DMS79 treated with DMSO at 0.1 percent for 48 hours (cell line): ENCODE data around the gene DNAH12.

Experiments
- DNase-seq: peaks from one replicate; lab custom pipeline; 2025; lab: John Stamatoyannopoulos, UW

DNAH12 gene

GRCh38 chr3:57544181-57545125 is at the start of gene DNAH12:
TSS of gene DNAH12 (minus strand) at chr3:57544344. CDS start at chr3:57542870, 1,474 bp downstream.
- DNase-seq = peak; percentile 59

DNA sequence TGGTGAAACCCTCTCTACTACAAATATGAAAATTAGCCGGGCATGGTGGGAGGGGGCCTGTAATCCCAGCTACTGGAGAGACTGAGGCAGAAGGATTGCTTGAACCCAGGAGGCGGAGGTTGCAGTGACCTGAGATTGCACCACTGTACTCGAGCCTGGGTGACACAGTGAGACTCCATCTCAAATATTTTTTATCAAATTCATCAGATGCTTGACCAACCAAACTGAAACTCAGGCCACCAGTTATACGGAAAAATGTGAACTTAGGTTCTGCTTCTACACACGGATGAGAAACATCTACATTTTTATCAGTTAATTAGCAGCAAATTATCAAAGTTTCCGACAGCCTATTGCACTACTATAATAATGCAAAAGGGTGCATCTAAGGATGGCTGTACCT is 48.2 kb upstream of the DNAH12 start:
- no peak for DNase-seq

- no peak for DNase-seq
Observed at GRCh38 chr3:57587905-57588304, 43.8 kb upstream of the DNAH12 start.

DNA sequence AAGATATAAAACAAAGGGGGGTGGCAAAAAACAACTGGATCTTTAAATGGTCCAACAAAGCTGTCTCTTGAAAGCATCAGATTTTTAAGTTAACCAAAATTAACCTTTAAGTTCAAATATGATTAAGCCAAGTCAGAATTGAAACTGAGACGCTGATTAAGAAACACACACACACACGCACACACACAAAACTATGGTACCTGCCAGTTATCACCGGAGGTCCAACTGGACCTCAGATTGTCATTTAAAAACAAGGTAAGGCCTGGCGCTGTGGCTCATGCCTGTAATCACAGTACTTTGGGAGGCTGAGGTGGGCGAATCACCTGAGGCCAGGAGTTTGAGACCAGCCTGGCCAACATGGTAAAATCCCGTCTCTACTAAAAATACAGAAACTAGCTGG is 42.6 kb upstream of the DNAH12 start:
- DNase-seq = no peak

- DNase-seq = no peak
Observed at GRCh38 chr3:57583544-57583943, 39.4 kb upstream of the DNAH12 start.

- no peak for DNase-seq
Observed at GRCh38 chr3:57582474-57583168, 38.5 kb upstream of the DNAH12 start.

DNA sequence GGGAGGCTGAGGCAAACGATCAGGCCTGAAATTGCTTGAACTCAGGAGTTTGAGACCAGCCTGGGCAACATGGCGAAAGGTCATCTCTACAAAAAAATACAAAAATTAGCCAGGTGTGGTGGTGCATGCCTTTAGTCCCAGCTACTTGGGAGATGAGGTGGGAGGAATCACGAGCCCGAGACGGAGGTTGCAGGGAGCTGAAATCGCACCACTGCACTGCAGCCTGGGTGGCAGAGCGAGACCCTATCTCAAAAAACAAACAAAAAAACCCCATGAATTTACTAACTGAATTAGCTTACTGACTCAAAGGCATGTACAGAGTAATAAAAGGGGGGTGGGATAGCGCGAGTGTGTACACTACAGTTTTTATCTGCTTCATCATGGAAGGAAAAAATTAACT is 33.7 kb upstream of the DNAH12 start:
- no peak for DNase-seq

GRCh38 chr3:57575966-57576626 is 32.0 kb upstream of the DNAH12 start:
- DNase-seq = no peak

- no peak for DNase-seq
Observed at GRCh38 chr3:57572096-57572495, 28.0 kb upstream of the DNAH12 start.

DNA sequence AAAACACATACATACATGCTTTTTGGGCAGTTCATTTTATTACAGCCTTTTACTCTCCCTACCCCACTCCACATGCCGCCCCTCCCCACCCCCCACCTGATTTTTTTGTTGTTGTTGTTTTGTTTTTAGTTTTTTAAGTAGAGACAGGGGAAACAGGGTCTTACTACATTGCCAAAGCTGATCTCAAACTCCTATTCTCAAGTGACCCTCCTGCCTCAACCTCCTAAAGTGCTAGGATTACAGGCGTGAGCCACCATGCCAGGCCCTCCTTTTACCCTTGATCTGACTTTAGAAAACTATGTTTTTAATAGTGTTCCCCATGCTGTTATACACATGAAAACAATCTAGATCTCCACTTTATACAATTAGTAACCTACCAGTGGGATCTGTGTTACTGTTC is 26.7 kb upstream of the DNAH12 start:
- DNase-seq = no peak

GRCh38 chr3:57569859-57570450 is 25.8 kb upstream of the DNAH12 start:
- no peak for DNase-seq

DNA sequence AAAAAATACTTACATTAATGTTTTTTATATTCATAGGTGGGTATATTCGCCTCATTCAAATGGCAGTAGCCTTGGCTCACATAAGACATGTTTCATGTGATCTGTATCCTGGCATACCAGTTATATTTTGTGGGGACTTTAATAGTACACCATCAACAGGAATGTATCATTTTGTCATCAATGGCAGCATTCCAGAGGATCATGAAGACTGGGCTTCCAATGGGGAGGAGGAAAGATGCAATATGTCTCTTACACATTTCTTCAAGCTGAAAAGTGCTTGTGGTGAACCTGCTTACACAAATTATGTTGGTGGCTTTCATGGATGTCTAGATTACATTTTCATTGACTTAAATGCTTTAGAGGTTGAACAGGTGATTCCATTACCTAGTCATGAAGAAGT is 15.4 kb upstream of the DNAH12 start:
- DNase-seq = no peak

DNA sequence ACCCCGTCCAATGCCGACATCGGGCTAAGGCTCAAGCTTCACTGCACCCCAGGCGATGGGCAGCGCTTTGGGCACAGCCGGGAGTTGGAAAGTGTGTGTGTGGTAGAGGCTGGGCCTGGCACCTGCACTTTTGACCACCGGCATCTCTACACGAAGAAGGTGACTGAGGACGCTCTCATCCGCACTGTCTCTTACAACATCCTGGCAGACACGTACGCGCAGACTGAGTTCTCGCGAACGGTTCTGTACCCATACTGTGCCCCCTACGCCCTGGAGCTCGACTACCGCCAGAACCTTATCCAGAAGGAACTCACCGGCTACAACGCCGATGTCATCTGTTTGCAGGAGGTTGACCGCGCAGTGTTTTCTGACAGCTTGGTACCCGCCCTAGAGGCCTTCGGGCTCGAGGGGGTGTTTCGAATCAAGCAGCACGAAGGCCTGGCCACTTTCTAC is 13.0 kb upstream of the DNAH12 start:
- no peak for DNase-seq

DNA sequence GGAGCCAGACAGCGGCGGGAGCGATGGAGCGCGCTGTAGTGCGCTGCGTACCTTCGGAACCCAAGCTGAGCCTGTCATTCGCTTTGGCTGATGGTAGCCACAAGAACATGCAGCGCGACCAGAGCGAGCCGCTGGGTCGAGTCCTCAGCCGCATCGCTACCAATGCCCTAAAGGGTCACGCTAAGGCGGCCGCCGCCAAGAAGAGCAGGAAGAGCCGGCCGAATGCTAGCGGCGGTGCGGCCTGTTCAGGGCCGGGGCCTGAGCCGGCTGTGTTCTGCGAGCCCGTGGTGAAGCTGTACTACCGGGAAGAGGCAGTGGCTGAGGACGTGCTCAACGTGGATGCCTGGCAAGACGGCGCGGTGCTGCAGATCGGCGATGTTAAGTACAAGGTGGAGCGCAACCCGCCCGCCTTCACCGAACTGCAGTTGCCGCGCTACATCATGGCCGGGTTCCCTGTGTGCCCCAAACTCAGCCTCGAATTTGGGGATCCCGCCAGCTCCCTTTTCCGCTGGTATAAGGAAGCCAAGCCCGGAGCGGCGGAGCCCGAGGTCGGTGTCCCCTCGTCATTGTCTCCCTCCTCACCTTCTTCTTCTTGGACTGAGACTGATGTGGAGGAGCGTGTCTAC is 12.4 kb upstream of the DNAH12 start:
- DNase-seq = no peak

DNA sequence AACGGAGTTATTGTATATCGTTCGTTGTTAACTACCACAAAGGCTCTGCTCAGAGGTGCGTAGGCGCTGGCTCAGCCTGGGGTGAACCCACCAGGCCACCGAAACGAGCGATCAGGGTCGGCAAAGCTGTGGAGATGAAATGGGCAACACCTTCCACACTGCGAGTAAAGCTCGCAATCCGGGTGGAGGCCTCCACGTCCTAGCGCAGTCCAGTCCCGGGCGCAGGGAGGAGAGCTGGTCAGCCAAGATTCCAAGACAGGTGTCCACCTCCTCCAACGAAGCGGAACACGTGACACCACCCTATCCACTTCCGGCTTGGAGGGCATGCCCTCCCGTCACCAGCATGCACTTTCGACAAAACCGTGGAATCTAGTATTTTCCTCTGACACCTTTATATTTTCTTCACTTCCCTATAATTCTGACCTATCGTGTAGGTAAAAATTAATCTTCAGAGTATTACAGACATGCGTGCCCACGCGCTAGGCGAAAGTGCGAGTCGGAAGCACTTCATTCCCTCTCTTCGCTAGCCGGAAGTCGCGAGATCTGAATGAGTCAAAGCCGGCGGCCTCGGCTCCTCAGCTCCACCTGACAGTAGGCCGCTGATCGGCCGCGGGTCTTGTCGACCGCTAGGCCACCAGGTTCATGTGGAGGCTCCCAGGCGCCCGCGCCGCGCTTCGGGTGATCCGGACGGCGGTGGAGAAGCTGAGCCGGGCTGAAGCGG is 11.8 kb upstream of the DNAH12 start, which contains the start of gene PDE12:
PDE12 (plus strand) TSS at position 537 of the 721 bp plus-strand sequence; CDS start at position 643, 106 bp downstream.
- DNase-seq = peak; percentile 57

DNA sequence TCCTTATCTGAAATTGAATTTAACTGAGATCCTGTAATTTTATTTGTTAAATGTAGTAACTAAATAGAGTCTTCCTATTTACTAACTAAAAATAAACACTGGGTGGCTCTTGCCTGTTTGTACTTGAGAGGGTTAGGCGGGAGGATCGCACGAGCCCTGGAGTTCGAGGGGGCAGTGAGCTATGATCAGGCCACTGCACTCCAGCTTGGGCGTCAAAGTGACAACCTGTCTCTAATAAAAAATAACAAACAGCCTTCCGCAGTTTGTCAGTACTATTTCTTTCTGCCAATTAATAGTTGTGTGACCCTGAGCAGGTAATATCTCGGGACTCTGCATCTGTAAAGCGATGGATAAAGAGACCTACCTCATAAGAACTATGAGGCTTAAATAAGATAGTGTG is 11.2 kb upstream of the DNAH12 start:
- peak; percentile 20 for DNase-seq

- no peak for DNase-seq
Observed at GRCh38 chr3:57546616-57547015, 2.5 kb upstream of the DNAH12 start.

GRCh38 chr3:57545636-57546268 is 1.6 kb upstream of the DNAH12 start:
- DNase-seq = no peak

DNA sequence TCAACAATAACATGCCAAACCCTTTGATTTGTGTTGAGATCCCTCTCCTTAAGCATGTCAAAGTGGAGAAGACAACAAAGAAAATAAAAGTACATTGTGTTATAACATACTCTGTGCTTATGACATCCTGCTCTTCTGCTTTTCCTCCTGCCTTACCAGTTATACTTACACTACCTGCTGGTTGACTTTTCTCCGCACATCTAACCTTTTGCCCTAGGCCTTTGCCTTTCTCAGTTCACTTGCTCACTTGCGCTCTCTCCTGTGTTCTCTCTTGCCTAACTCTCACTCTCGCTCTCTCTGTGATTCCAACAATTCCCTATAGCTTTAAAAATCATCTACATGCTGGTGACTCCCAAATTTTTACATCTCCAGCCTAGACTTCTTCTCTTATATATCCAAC is 5.7 kb downstream of the DNAH12 start:
- no peak for DNase-seq

DNA sequence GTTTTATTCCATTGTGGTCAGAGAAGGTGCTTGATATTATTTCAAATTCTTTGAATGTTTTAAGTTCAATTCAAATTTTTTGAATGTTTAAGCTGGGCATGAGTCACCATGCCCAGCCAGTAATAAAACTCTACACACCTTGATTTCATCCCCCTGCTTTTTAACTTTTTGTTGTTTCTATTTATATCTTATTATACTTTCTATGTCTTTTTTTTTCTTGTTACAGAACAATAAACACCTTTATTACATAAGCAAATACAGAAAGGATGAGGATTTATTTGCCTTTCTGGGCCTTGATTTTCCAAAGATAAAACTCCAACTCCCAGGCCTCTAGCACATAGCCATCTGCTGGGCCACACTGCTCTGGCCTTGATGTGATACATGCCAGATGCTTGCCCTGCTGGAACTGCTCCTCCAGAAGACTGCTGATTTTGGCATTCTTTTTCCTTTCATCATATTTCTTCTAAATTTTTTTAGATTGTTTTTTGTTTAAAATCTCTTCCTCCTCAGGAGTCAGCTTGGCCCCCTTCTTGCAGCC is 14.0 kb downstream of the DNAH12 start:
- DNase-seq = no peak
